Stimulated activated CD8-positive, alpha-beta memory T cell treated with anti-CD3 and anti-CD28 coated beads, Interleukin-12 subunit alpha, Interleukin-12 subunit beta, amount 100 ng/mL, for 24 hours (primary cell): ENCODE results near the gene CRP.
"Not testable (repeated sequence)": the region's sequence is repeated elsewhere in the genome, so short reads cannot be mapped to it uniquely, and the experiment has no call there.

Source experiments
- DNase-seq: peaks from one replicate; pipeline ENCODE4 v3.0.0-alpha.2; 2020; ENCODE audit errors: extremely low read depth

CRP gene

DNA sequence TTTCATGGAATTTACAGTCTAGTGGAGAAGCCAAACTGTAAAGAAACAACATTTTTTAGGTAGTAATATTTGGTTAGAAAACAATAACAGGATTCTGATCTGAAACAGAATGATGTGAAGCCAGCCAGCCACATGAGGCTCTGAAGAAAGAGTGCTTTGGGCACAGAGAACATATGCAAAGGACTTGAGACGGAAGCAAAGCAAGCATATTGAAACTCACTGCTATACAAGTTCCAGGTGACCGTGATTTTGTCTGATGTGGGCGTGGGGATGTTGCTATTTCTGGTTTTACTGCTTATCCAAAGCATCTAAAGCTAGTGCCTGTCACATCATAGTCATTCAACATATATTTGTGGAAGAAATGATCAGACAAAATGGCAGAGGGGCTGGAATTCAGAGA is 14.7 kb downstream of the CRP start:
- no peak for DNase-seq

GRCh38 chr1:159699246-159699645 is 15.1 kb downstream of the CRP start:
- DNase-seq = no peak

GRCh38 chr1:159687511-159687910 is 26.9 kb downstream of the CRP start:
- DNase-seq = no peak

DNA sequence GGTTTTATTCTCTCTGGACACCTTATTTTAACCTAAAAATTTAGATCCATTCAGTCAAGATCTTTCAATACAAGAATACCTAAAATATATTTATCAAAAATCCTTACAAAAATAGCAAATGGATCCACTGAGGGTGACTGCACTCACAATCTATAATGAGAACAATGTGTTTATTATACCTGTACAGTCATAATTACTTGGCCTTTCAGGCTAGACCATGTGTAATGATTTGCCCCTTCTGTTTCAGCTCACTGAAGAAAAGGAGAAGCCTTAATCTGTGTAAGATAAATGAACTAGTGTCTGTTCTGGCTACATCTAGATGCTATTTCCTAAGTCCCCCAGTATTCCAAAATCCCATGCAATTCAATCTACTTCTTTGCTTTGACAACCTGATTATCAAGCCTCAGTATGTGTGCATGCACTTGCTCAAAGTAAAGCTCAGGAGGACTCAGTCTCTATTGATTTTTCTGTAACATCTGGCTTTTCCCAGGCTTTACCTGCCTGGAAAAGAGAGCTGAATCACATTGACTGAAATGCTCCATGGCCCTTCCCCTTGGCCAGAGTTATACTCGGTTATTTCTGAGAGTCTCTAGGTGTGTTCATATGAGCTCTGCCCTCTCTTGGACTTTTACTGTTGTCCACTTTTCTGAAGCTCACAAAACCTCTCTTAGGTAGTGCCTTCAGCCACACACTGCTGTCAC is 27.6 kb downstream of the CRP start:
- DNase-seq = no peak

- no peak for DNase-seq
Measured at GRCh38 chr1:159678939-159679338, 35.5 kb downstream of the CRP start.

DNA sequence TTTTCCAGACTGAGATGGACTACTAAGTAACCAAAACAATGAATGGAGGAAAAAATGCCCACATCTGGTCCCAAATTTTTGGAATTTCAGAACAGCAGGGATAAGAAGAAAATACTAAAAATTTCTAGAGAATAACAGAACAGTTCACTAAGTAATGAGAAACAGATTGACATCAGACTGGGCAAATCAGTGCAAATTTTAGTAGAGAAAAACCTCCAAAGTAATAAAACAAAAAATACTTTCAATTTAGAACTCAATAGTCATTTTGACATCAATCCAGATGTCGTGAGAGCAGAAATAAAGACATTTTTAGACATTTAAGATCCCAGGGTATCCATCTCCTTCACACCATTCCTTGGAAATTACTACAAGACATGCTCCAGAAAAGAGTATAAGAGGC is 39.3 kb downstream of the CRP start:
- no peak for DNase-seq

DNA sequence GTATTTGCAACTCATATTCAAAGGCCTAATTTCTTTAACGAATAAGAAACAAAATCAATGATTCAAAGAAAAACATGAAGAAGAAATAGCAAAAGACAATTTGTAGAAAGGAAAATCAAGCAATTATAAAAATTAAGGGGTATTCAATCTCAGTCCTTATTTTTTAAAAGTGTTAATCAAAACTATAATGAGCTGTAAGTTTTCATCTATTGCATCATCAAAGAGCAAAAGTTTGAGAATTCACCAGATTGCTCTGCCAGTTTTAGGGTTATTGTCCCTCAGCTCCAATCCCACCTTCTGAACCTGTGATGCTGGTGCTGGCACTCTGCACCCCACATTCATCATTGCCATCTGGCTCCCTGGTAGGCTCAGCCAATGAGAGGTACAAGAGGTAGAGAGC is 42.0 kb downstream of the CRP start:
- DNase-seq = not testable (repeated sequence)

GRCh38 chr1:159669338-159669737 is 45.1 kb downstream of the CRP start:
- no peak for DNase-seq

DNA sequence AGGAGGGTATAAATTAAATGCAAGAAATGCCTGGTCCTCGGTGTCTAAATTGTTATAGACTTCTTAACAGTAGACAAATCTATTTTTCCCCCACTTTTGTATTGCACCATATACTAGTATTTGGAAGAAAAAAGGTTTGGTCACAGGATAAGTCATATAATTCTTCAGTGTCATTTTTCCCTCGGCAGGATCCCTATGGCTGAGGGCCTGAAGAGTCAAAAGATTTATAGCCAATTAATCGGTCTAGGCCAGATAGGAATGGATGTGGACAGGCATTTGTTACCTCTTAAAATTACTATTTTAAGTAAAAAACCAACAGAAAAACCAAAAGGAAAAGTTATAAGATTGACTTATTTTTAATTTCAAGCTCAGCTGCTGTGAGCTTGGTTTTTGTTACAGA is 45.6 kb downstream of the CRP start:
- no peak for DNase-seq

DNA sequence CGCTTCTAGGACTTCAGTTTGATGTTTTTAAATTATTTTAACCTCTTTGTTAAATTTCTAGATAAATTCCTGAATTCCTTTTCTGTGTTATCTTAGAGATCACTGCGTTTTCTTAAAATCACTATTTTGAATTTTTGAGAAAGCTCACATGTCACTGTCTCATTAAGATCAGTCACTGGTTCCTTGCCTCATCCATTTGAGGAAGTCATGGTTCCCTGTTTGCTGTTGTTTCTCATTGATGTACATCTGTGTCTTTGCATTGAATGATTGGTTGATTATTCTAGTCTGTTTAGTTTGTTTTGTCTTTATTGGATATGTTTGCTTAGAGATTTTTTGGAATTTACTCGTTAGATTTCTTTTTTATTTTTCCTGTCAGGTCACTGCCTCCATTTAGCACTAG is 50.1 kb downstream of the CRP start:
- DNase-seq = no peak

DNA sequence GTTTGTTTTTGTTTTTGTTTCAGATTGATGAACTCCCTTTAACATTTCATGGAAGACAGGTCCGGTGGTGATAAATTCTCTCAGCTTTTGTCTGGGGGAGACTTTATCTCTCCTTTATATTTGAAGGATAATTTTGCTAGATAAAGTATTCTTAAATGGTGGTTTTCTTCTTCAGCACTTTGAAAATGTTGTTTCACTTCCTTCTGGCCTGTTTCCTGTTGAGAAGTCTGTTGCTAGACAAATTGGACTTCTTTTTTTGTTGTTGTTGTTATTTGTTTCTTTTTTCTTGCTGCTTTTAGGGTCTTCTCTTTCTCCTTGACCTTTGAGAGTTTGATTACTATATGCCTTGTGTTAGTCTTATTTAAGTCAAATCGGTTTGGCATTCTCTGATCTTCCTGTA is 50.8 kb downstream of the CRP start:
- no peak for DNase-seq
